ENCODE measurements around the gene SLC12A9. TPM values are rescaled to one million over a fixed set of nuclear protein-coding genes. Genes with fewer than 3 reads are reported as not detected.

Gene SLC12A9
- total RNA-seq, 1 donor from 2014 or later: 37.1 TPM

DNA sequence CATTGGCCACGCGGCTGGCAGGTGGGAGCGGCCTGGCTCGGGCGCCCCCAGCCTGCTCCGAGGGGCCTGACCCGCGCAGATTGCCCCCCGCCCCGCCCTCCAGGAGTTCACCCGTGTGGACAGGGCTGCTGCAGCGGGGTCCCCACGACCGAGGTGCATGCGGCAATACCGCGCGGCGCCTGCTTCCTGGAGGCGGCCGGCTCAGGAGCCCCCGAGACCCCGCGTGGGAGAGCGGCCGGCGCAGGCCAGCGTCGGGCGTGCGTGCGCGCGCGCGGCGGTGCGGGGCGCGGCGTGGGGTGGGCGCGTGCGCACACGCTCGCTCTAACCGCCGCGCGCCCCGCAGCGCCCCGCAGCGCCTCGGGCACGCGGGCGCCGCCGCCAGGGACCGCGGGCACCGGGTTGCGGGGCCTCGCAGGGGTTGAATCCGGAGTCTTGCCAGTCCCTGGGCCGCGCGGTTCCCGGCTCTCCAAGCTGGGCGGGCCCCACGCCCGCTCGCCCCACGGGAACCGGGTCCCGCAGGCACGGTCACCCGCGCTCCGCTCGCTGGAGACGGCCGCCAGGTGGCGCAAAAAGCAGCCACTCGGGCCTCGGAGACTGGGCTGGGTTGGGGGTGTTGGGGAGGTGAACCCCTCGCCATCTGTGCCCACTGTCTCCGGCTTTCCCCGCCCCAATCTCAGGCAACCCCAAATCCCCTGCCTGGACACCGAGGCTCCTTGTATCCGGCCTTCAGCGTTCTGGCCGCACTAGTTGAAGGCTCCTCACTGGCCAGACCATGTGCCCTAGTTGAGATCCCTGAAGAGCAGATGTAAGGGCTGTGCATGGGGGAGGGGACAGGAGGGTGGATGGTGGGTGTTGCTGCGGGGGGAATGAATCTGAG is 44.5 kb downstream of the SLC12A9 start:
- TF ChIP-seq, protein P1, sequence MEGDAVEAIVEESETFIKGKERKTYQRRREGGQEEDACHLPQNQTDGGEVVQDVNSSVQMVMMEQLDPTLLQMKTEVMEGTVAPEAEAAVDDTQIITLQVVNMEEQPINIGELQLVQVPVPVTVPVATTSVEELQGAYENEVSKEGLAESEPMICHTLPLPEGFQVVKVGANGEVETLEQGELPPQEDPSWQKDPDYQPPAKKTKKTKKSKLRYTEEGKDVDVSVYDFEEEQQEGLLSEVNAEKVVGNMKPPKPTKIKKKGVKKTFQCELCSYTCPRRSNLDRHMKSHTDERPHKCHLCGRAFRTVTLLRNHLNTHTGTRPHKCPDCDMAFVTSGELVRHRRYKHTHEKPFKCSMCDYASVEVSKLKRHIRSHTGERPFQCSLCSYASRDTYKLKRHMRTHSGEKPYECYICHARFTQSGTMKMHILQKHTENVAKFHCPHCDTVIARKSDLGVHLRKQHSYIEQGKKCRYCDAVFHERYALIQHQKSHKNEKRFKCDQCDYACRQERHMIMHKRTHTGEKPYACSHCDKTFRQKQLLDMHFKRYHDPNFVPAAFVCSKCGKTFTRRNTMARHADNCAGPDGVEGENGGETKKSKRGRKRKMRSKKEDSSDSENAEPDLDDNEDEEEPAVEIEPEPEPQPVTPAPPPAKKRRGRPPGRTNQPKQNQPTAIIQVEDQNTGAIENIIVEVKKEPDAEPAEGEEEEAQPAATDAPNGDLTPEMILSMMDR (conservative IDR thresholded peaks at IDR 0.05): peak; percentile 89
- Mint-ChIP-seq H3K36me3 (no peaks in the 10 kb centered on the region), H3K4me3 (peak overlapping the region; percentile 91), H3K27me3 (peaks cover 32% of the 10 kb centered on the region), H3K27ac (peak overlapping the region; percentile 92), H3K4me1 (ENCODE audit: unreplicated experiment) (peaks cover 8% of the 10 kb centered on the region), H3K9me3 (no peaks in the 10 kb centered on the region)
- no peak for DNase-seq (ENCODE audit: extremely low spot score, unreplicated experiment)

DNA sequence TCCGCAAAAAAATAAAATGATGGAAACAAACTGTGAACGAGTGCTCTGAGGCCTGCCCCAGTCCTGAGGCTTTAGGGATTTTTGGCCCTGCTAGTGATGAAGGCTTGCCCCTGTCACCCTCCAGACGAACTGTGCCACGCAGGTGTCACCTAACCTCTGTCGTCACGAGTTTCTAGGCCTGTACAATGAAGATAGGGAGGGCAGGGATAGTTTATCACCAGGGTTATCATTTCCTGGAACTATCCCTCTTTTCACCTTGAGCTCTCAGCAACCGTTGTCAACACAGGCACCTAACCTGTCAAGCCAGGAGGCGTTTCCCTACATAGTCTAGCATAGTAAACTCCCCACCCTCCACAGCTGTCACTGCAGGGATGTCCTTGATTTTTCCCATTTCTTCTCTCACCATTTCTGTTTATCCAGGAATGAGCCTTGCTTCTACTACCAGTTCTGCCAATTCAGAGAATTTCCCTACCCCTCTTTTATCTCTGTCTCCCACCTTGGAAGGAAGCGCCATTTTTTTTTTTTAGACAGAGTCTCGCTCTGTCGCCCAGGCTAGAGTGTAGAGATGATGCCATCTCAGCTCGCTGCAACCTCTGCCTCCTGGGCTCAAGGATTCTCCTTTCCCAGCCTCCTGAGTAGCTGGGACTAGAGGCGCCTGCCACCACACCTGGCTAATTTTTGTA is 45.4 kb downstream of the SLC12A9 start:
- Mint-ChIP-seq H3K4me3 (peak overlapping the region; percentile 85), H3K36me3 (no peaks in the 10 kb centered on the region), H3K27me3 (peaks cover 32% of the 10 kb centered on the region), H3K27ac (peak overlapping the region; percentile 81), H3K9me3 (no peaks in the 10 kb centered on the region), H3K4me1 (ENCODE audit: unreplicated experiment) (peaks cover 5% of the 10 kb centered on the region)
- TF ChIP-seq, protein P1 (conservative IDR thresholded peaks at IDR 0.05): no peak
- no peak for DNase-seq (ENCODE audit: extremely low spot score, unreplicated experiment)

DNA sequence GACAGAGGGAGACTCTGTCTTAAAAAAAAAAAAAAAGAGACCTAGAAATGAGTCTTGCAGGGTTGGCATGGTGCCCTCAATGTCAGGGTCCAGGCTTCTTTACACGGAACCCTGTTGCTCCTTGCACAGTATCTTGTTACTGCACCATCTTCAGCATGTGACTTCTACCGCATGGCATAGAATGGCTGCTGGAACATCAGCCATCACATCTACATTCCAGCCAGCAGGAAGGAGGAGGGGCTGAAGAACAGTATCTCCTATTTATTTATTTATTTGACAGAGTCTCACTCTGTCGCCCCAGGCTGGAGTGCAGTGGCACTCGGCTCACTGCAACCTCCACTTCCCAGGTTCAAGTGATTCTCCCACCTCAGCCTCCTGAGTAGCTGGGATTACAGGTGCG is 46.9 kb downstream of the SLC12A9 start:
- DNase-seq (ENCODE audit: extremely low spot score, unreplicated experiment): no peak
- H3K4me1 Mint-ChIP-seq (ENCODE audit: unreplicated experiment): peaks cover 5% of the 10 kb centered on the region

DNA sequence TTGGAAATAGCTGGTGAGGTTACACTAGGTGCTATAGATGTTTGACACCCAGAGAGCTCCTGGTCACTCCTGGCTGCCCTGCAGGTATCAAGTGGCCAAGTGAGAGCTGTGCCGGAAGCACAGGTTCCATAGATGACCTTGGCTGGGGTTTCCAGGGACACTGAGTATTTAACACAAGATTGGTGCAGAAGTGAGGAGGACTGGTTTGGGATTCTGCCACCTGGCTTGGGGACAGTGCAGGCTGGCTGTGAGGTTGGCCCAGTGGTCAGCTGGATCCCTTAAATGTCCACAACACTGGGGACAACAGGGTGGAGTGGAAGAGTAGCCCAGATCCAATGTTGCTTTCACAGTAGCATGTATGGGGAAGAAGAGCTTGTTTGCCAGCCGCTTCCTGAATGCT is 48.5 kb downstream of the SLC12A9 start:
- H3K36me3 Mint-ChIP-seq: no peaks in the 10 kb centered on the region
- no peak overlapping the region for H3K4me3 Mint-ChIP-seq
- peaks cover 4% of the 10 kb centered on the region for H3K4me1 Mint-ChIP-seq (ENCODE audit: unreplicated experiment)
- peaks cover 30% of the 10 kb centered on the region for H3K27me3 Mint-ChIP-seq
- DNase-seq (ENCODE audit: extremely low spot score, unreplicated experiment): no peak
- TF ChIP-seq, protein P1 (conservative IDR thresholded peaks at IDR 0.05): no peak
- peak overlapping the region; percentile 77 for H3K27ac Mint-ChIP-seq
- no peaks in the 10 kb centered on the region for H3K9me3 Mint-ChIP-seq

More for the DNA sequence above, 46.9 kb downstream of the SLC12A9 start:
- H3K9me3 Mint-ChIP-seq: no peaks in the 10 kb centered on the region
- no peak overlapping the region for H3K27ac Mint-ChIP-seq
- TF ChIP-seq, protein P1 (conservative IDR thresholded peaks at IDR 0.05): no peak
- no peaks in the 10 kb centered on the region for H3K36me3 Mint-ChIP-seq
- peaks cover 32% of the 10 kb centered on the region for H3K27me3 Mint-ChIP-seq
- H3K4me3 Mint-ChIP-seq: no peak overlapping the region

DNA sequence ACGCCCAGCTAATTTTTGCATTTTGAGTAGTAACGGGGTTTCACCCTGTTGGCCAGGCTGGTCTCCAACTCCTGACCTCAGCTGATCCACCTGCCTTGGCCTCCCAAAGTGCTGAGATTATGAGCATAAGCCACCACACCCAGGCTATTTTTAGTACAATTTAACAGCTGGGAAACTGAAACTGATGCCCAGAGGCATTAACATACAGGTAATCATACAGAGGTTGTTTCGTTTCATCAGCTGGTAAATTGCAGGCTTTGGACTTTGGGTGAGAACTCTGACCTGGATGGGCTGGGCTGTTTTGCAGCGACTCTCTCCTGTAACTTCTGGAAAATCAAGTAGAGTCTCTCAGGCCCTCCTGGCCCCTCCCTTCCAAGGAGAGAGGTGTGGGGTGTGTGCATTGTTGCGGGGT is 49.4 kb downstream of the SLC12A9 start:
- Mint-ChIP-seq H3K4me3 (no peak overlapping the region), H3K36me3 (no peaks in the 10 kb centered on the region), H3K27ac (peak overlapping the region; percentile 69), H3K4me1 (ENCODE audit: unreplicated experiment) (no peaks in the 10 kb centered on the region), H3K9me3 (no peaks in the 10 kb centered on the region), H3K27me3 (peaks cover 24% of the 10 kb centered on the region)
- TF ChIP-seq, protein P1 (conservative IDR thresholded peaks at IDR 0.05): no peak
- no peak for DNase-seq (ENCODE audit: extremely low spot score, unreplicated experiment)

All from type B pancreatic cell (in vitro differentiated cells).